Muscle of leg (tissue), 11 donors: Measurements from ENCODE around the gene UBQLN4. TPM values are rescaled to one million over a fixed set of nuclear protein-coding genes. Genes with fewer than 3 reads are reported as not detected.
A peak's percentile ranks its signal among the peaks of the same experiment; 100 is the strongest.

Source experiments
- DNase-seq: peaks from one replicate; pipeline ENCODE4 v3.0.0; 2013
- H3K27ac ChIP-seq: one replicate; pipeline ENCODE4 v1.5.1; 2013; ENCODE audit warnings: mild to moderate bottlenecking, low read length, control low read depth
- H3K27me3 ChIP-seq: one replicate; pipeline ENCODE4 v1.6.1; 2013; ENCODE audit warnings: low read length; ENCODE audit not compliant: control insufficient read depth, insufficient read depth
- H3K36me3 ChIP-seq: one replicate; pipeline ENCODE4 v1.6.1; 2013; ENCODE audit warnings: low read length; ENCODE audit not compliant: control insufficient read depth, insufficient read depth
- H3K4me1 ChIP-seq: one replicate; pipeline ENCODE4 v1.6.1; 2013; ENCODE audit warnings: low read length; ENCODE audit not compliant: control insufficient read depth, insufficient read depth
- H3K4me3 ChIP-seq: one replicate; pipeline ENCODE4 v1.5.1; 2013; ENCODE audit warnings: low read length, control low read depth
- H3K9me3 ChIP-seq: replicated peaks from 2 replicates; pipeline ENCODE4 v1.6.1; 2013; ENCODE audit warnings: low read depth, low read length; ENCODE audit not compliant: control insufficient read depth
- WGBS: methylation state at CpG from one replicate; pipeline ENCODE4 v1.1.5; 2013; ENCODE audit warnings: missing lambda C conversion rate; ENCODE audit not compliant: insufficient coverage; 5-methylcytosine and 5-hydroxymethylcytosine counted together
- polyA plus RNA-seq, 8 donors: library from polyadenylated mRNA; unstranded; fragments of 120-200 nt; gene quantifications; one replicate each; pipeline versions ENCODE4 v1.2.1 to v1.2.3, GENCODE V29; 2013; ENCODE audit warnings: inconsistent platforms in 1 of 8, low replicate concordance in 1 of 8; ENCODE audit not compliant: insufficient read length in 8 of 8, insufficient read depth in 1 of 8
- total RNA-seq: library from RNA; stranded (reverse); fragments of 120-200 nt; gene quantifications from one replicate; pipeline ENCODE4 v1.2.4, GENCODE V29; 2013

UBQLN4 gene
- total and polyA plus RNA-seq, 9 donors = 19.2 to 48.0 (median 43.4) TPM

GRCh38 chr1:156081180-156081916, 27.8 kb upstream of the UBQLN4 start:
- peaks cover 21% of the 10 kb centered on the region for H3K36me3 ChIP-seq
- peaks cover 70% of the 10 kb centered on the region for H3K4me1 ChIP-seq
- no peaks in the 10 kb centered on the region for H3K27me3 ChIP-seq
- peak overlapping the region; percentile 95 for H3K27ac ChIP-seq
- H3K4me3 ChIP-seq = peak overlapping the region; percentile 95
- WGBS = 0% methylated on average over 27 of the region's 61 CpGs
- H3K9me3 ChIP-seq = no peaks in the 10 kb centered on the region
- DNase-seq = peak; percentile 72

- Histone ChIP-seq H3K4me3 (peak overlapping the region; percentile 95), H3K9me3 (no peaks in the 10 kb centered on the region), H3K36me3 (peaks cover 26% of the 10 kb centered on the region), H3K27ac (peak overlapping the region; percentile 85), H3K27me3 (no peaks in the 10 kb centered on the region), H3K4me1 (peaks cover 72% of the 10 kb centered on the region)
- no peak for DNase-seq
- 0% methylated on average over 3 of the region's 4 CpGs for WGBS
Measured at GRCh38 chr1:156080863-156081179, 27.2 kb upstream of the UBQLN4 start.

- peaks cover 31% of the 10 kb centered on the region for H3K36me3 ChIP-seq
- H3K9me3 ChIP-seq = no peaks in the 10 kb centered on the region
- H3K27me3 ChIP-seq = no peaks in the 10 kb centered on the region
- H3K4me1 ChIP-seq = peaks cover 76% of the 10 kb centered on the region
- WGBS = 0% methylated on average over 2 of the region's 8 CpGs
- DNase-seq = peak; percentile 49
- peak overlapping the region; percentile 85 for H3K27ac ChIP-seq
- H3K4me3 ChIP-seq = peak overlapping the region; percentile 95
Measured at GRCh38 chr1:156080241-156080862, 26.8 kb upstream of the UBQLN4 start.

- WGBS = 49% methylated on average over 3 of the region's 5 CpGs
- DNase-seq = no peak
Measured at GRCh38 chr1:156079762-156080161, 26.2 kb upstream of the UBQLN4 start.

GRCh38 chr1:156078728-156079127, 25.1 kb upstream of the UBQLN4 start:
- no peak overlapping the region for H3K4me3 ChIP-seq
- peak overlapping the region; percentile 25 for H3K27ac ChIP-seq
- no peaks in the 10 kb centered on the region for H3K9me3 ChIP-seq
- no peaks in the 10 kb centered on the region for H3K27me3 ChIP-seq
- H3K36me3 ChIP-seq = peaks cover 40% of the 10 kb centered on the region
- peaks cover 71% of the 10 kb centered on the region for H3K4me1 ChIP-seq
- DNase-seq = no peak
- 49% methylated on average over 4 of the region's 5 CpGs for WGBS

More at GRCh38 chr1:156079762-156080161, 26.2 kb upstream of the UBQLN4 start:
- H3K4me1 ChIP-seq = peaks cover 78% of the 10 kb centered on the region
- H3K27me3 ChIP-seq = no peaks in the 10 kb centered on the region
- peak overlapping the region; percentile 85 for H3K27ac ChIP-seq
- peaks cover 37% of the 10 kb centered on the region for H3K36me3 ChIP-seq
- no peaks in the 10 kb centered on the region for H3K9me3 ChIP-seq
- peak overlapping the region; percentile 95 for H3K4me3 ChIP-seq

GRCh38 chr1:156077430-156077760, 23.8 kb upstream of the UBQLN4 start:
- 72% methylated on average over 10 of the region's 19 CpGs for WGBS
- Histone ChIP-seq H3K36me3 (peaks cover 47% of the 10 kb centered on the region), H3K27ac (peak overlapping the region; percentile 39), H3K4me1 (peaks cover 66% of the 10 kb centered on the region), H3K4me3 (no peak overlapping the region), H3K9me3 (no peaks in the 10 kb centered on the region), H3K27me3 (no peaks in the 10 kb centered on the region)
- no peak for DNase-seq

GRCh38 chr1:156076609-156077429, 23.2 kb upstream of the UBQLN4 start:
- DNase-seq = peak; percentile 72
- peaks cover 48% of the 10 kb centered on the region for H3K36me3 ChIP-seq
- no peaks in the 10 kb centered on the region for H3K9me3 ChIP-seq
- H3K27me3 ChIP-seq = no peaks in the 10 kb centered on the region
- peaks cover 68% of the 10 kb centered on the region for H3K4me1 ChIP-seq
- peak overlapping the region; percentile 18 for H3K4me3 ChIP-seq
- H3K27ac ChIP-seq = peak overlapping the region; percentile 39
- WGBS = 24% methylated on average over 60 of the region's 73 CpGs

GRCh38 chr1:156075775-156076204, 22.2 kb upstream of the UBQLN4 start:
- peaks cover 48% of the 10 kb centered on the region for H3K36me3 ChIP-seq
- H3K4me3 ChIP-seq = no peak overlapping the region
- H3K4me1 ChIP-seq = peaks cover 65% of the 10 kb centered on the region
- no CpG with 5 or more reads among the region's 4 CpGs for WGBS
- no peaks in the 10 kb centered on the region for H3K9me3 ChIP-seq
- H3K27me3 ChIP-seq = no peaks in the 10 kb centered on the region
- no peak overlapping the region for H3K27ac ChIP-seq
- no peak for DNase-seq

- peak overlapping the region; percentile 24 for H3K27ac ChIP-seq
- no peak for DNase-seq
- peaks cover 48% of the 10 kb centered on the region for H3K36me3 ChIP-seq
- no CpG with 5 or more reads among the region's 3 CpGs for WGBS
- no peaks in the 10 kb centered on the region for H3K9me3 ChIP-seq
- H3K4me3 ChIP-seq = no peak overlapping the region
- H3K27me3 ChIP-seq = no peaks in the 10 kb centered on the region
- peaks cover 65% of the 10 kb centered on the region for H3K4me1 ChIP-seq
Measured at GRCh38 chr1:156075162-156075561, 21.6 kb upstream of the UBQLN4 start.

GRCh38 chr1:156074661-156075060, 21.1 kb upstream of the UBQLN4 start:
- H3K27me3 ChIP-seq = no peaks in the 10 kb centered on the region
- DNase-seq = no peak
- H3K27ac ChIP-seq = no peak overlapping the region
- H3K9me3 ChIP-seq = no peaks in the 10 kb centered on the region
- peaks cover 65% of the 10 kb centered on the region for H3K4me1 ChIP-seq
- H3K36me3 ChIP-seq = peaks cover 46% of the 10 kb centered on the region
- H3K4me3 ChIP-seq = no peak overlapping the region
- WGBS = no CpG with 5 or more reads among the region's 8 CpGs
